ENCODE data around the gene ASB3.

GRCh38 chr2:53765767-53766166 is 21.0 kb downstream of the ASB3 start:
- TF ChIP-seq TAF1 (IDR thresholded peaks at IDR 0.05; ENCODE audit: borderline replicate concordance, insufficient read depth, low read length) (no peak), REST (IDR thresholded peaks at IDR 0.05; ENCODE audit: insufficient read depth in 1 of 2, low read depth in 2 of 2, low read length in 2 of 2) (no peak), SIN3A (IDR thresholded peaks at IDR 0.05; ENCODE audit: borderline replicate concordance, insufficient read depth, low read length) (no peak), POLR2AphosphoS5 (IDR thresholded peaks at IDR 0.05; ENCODE audit: low read depth, low read length) (no peak)

Data from PFSK-1 (cell line).